Ovary (tissue), 9 donors: ENCODE measurements around the gene CPNE4. TPM values are rescaled to one million over a fixed set of nuclear protein-coding genes. Genes with fewer than 3 reads are reported as not detected.

Experiments used
- DNase-seq, 5 donors: peaks; one replicate each; pipeline ENCODE4 v3.0.0-alpha.2; 2019 to 2020
- H3K27ac ChIP-seq, 2 donors: fragments of 200-600 bp; one replicate each; pipeline versions ENCODE4 v1.5.1 to v1.8.0; 2019 to 2022
- H3K27me3 ChIP-seq: fragments of 200-600 bp; one replicate; pipeline ENCODE4 v1.8.0; 2022
- H3K36me3 ChIP-seq: fragments of 200-600 bp; sonication (generic); one replicate; pipeline ENCODE4 v1.5.1; 2019
- H3K4me1 ChIP-seq: one replicate; pipeline ENCODE4 v1.8.1; 2013; ENCODE audit warnings: mild to moderate bottlenecking, moderate library complexity; ENCODE audit not compliant: insufficient read depth
- H3K4me3 ChIP-seq: fragments of 200-600 bp; sonication (generic); one replicate; pipeline ENCODE4 v1.5.1; 2017
- H3K9me3 ChIP-seq, 2 donors: fragments of 200-600 bp in 1 of 2; sonication (generic) in 1 of 2; one replicate each; pipeline versions ENCODE4 v1.5.1 to v1.8.1; 2013 to 2019; ENCODE audit warnings: mild to moderate bottlenecking in 1 of 2, moderate library complexity in 1 of 2
- EP300 ChIP-seq: sonication (generic); formaldehyde crosslinking; IDR thresholded peaks from one replicate; pipeline ENCODE4 v1.6.1; 2017; ENCODE audit warnings: antibody characterized with exemption
- POLR2A ChIP-seq: fragments of 450-650 bp; IDR thresholded peaks from one replicate; pipeline ENCODE4 v1.6.1; 2017; ENCODE audit warnings: antibody characterized with exemption, mild to moderate bottlenecking, moderate library complexity
- WGBS, 3 donors: extraction: QIAGEN DNeasy Blood & Tissue Kit in 1 of 3; methylation state at CpG; one replicate each; pipeline versions ENCODE4 v1.1.5 to v1.1.7; 2013 to 2017; 5-methylcytosine and 5-hydroxymethylcytosine counted together
- intact Hi-C, 4 donors: fragments of 100-400 bp; cut with DNase I; formaldehyde crosslinking; loops; one replicate each; pipeline versions ENCODE4 v1.11.0 to v1.15.1; 2022 to 2023
- polyA plus RNA-seq, 2 donors: library from polyadenylated mRNA; stranded (reverse); fragments of 200-250 nt in 1 of 2; fragments of 350-450 nt in 1 of 2; fragmentation: Illumina TruSeq in 1 of 2; extraction: RNeasy Lipid Tissue Mini Kit (QIAGEN cat#74804) in 1 of 2; gene quantifications; one replicate each; pipeline ENCODE4 v1.2.3, GENCODE V29; 2013 to 2014
- total RNA-seq, 7 donors: library from RNA; depleted of rRNA in 2 of 7; stranded (reverse); fragments of >200 nt in 2 of 7; fragmentation: NEBNext Ultra II Directional in 3 of 7; extraction: Animal tissue kit (Norgen Biotek cat#: 25700) in 3 of 7; gene quantifications; one replicate each; pipeline versions ENCODE4 v1.1.0 to v1.2.4, GENCODE V29; 2016 to 2023
- TF ChIP-seq, protein P1 (sequence below), 3 donors: fragments of 450-650 bp in 2 of 3; fragments of 200-600 bp in 1 of 3; IDR thresholded peaks; one replicate each; pipeline versions ENCODE4 v1.5.1 to v1.8.0; 2016 to 2022; ENCODE audit warnings: antibody characterized with exemption in 3 of 3, mild to moderate bottlenecking in 1 of 3
- donor health status: DM: no; HTN: no; CAD: no; lungs with moderate emphysema.
- donor health status: DM: no; HTN: no; CAD: no.
- donor health status: Bipolar disorder and iron deficiency.
- donor health status: DM: yes; HTN: yes; CAD: no.
- donor health status: DM: no; HTN: no; CAD: no.
- donor health status: DM: yes; HTN: yes; CAD: no.

CPNE4 gene
- total and polyA plus RNA-seq, 9 donors: 0.11 to 0.27 (median 0.13) TPM; not detected in 6

DNA sequence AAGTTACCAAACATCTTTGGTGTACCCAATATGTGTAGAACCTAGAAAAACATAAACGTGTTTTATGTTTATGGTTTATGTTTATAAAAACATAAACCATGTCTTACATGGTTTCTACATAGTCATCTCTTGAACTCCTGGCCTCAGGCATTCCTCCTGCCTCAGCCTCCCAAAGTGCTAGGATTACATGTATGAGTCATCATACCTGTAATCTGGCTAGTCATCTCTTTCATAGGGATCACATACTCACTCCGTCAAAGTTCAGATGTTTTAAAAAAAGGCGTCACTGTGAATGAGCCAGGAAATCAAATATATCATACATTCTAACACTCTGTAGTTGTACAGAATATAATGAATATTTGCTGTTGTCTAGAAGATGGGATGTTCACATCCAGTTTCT, 178.6 kb downstream of the CPNE4 start:
- Histone ChIP-seq H3K27me3 (no peaks in the 10 kb centered on the region), H3K9me3 (no peaks in the 10 kb centered on the region), H3K27ac (no peak overlapping the region), H3K4me3 (no peak overlapping the region), H3K4me1 (no peaks in the 10 kb centered on the region), H3K36me3 (no peaks in the 10 kb centered on the region)
- WGBS, 3 donors: 75 to 89% (median 82%) methylated on average over 3 of the region's 3 CpGs
- DNase-seq: no peak
- intact Hi-C loops: no loop called here
- no peak for TF ChIP-seq POLR2A

DNA sequence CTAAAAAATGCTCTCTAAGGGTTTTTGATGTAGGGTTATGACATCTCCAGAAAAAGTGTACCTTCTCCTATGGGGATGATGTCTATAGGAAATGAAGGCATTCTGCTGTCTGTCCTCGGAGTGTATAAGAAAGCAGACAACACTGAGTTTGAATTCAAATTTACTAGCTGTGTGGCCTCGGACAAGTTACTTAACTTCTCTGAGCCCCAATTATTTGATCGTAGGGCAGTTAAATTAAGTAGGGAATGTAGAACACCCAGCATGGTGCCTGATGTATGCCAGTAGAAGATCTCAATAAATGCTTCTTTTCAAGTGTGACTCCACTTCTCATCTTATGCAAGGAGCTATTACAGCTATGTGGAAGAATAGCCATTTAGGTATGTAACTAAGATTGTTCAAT, 184.6 kb downstream of the CPNE4 start:
- Histone ChIP-seq H3K27me3 (no peaks in the 10 kb centered on the region), H3K27ac (no peak overlapping the region), H3K4me3 (no peak overlapping the region), H3K4me1 (no peaks in the 10 kb centered on the region), H3K36me3 (no peaks in the 10 kb centered on the region), H3K9me3 (no peaks in the 10 kb centered on the region)
- TF ChIP-seq POLR2A: no peak
- no peak for TF ChIP-seq EP300
- TF ChIP-seq, protein P1, sequence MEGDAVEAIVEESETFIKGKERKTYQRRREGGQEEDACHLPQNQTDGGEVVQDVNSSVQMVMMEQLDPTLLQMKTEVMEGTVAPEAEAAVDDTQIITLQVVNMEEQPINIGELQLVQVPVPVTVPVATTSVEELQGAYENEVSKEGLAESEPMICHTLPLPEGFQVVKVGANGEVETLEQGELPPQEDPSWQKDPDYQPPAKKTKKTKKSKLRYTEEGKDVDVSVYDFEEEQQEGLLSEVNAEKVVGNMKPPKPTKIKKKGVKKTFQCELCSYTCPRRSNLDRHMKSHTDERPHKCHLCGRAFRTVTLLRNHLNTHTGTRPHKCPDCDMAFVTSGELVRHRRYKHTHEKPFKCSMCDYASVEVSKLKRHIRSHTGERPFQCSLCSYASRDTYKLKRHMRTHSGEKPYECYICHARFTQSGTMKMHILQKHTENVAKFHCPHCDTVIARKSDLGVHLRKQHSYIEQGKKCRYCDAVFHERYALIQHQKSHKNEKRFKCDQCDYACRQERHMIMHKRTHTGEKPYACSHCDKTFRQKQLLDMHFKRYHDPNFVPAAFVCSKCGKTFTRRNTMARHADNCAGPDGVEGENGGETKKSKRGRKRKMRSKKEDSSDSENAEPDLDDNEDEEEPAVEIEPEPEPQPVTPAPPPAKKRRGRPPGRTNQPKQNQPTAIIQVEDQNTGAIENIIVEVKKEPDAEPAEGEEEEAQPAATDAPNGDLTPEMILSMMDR (IDR thresholded peaks at IDR 0.05): no peak
- WGBS, 3 donors: 82 to 89% (median 84%) methylated on average over 3 of the region's 3 CpGs
- no peak for DNase-seq
- intact Hi-C loops: no loop called here

DNA sequence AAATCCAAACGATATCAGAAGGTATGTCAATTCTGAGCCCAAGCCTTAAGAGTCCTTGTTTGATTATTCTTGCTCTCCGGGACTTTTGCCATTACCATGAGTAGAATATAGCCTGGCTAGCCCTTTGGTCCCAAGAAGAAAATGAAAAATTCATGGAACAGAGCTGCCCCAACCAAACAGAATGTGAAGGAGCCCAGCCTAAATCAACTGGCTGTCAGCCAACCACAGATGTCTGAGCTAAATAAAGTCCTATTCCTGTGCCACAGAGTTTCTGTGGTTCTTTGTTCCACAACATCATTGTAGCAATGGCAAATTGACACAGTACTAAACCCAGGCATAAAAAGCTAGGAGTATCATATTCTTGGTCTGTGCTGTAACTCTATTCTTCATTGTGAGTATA, 185.2 kb downstream of the CPNE4 start:
- Histone ChIP-seq H3K36me3 (no peaks in the 10 kb centered on the region), H3K27me3 (no peaks in the 10 kb centered on the region), H3K4me3 (no peak overlapping the region), H3K9me3 (no peaks in the 10 kb centered on the region), H3K4me1 (no peaks in the 10 kb centered on the region), H3K27ac (no peak overlapping the region)
- intact Hi-C loops: no loop called here
- WGBS, 3 donors: 81 to 91% (median 87%) methylated on average over 2 of the region's 2 CpGs
- TF ChIP-seq POLR2A (no peak), EP300 (no peak)
- no peak for DNase-seq

DNA sequence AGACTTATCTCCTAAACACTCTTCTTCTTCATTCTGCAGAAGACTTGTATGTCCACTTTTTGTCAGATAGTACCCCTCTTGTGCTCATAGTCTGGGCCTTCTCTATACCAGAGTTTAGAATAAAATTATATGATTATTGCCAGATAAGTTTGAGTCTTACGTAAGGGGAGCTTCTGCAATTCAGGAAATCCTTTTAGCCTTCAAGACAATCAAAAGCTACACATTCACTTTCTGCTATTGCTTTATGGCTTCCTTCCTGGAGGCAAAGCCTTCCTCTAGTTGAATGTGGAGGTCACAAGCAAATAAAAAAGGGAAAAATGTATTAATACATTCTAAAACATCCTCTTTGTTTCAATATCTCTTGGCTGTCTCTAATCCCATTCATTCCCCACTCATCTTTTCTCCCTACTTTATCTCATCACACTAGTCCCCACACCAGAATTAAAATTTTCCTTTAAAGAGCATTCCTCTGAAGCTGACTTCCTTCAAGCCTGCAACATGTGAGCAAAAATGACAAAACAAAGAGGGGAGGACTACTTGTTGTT, 186.8 kb downstream of the CPNE4 start:
- H3K36me3 ChIP-seq: no peaks in the 10 kb centered on the region
- TF ChIP-seq, protein P1 (IDR thresholded peaks at IDR 0.05): no peak
- TF ChIP-seq EP300 (no peak), POLR2A (no peak)
- 74 to 84% (median 81%) methylated on average over 1 of the region's 1 CpG for WGBS, 3 donors
- no peak overlapping the region for H3K4me3 ChIP-seq
- no peaks in the 10 kb centered on the region for H3K27me3 ChIP-seq
- no peaks in the 10 kb centered on the region for H3K9me3 ChIP-seq
- H3K4me1 ChIP-seq: no peaks in the 10 kb centered on the region
- intact Hi-C loops: no loop called here
- no peak for DNase-seq
- no peak overlapping the region for H3K27ac ChIP-seq

DNA sequence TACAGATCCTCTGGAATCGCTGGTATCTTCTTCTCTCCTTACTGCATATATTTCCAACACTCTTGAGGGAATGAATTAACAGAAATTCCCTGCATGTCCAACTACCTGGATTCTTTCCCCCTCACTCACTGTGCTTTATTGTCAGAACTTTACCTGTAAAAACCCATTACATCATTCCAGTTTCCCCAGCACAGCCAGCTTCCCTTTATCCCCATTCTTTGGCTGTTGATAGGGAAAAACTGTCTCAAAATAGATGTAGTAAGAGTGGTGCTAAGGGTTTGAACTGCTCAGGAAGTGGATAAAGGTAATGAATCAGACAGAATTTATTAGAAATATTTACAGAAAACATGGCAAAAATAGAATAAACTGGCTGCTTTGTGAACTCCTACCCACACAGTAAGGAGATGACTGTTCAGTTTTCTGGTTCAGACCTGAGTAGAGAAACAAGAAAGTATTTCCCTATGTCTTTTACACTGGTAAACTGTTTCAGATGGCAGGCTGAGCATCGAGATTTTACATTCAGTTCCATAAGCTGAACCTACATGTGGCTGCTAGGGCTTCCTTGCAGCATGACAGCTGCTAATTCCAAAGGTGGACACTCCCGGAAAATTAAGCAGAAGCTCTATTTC, 188.4 kb downstream of the CPNE4 start:
- intact Hi-C loops: no loop called here
- H3K27me3 ChIP-seq: no peaks in the 10 kb centered on the region
- no peaks in the 10 kb centered on the region for H3K36me3 ChIP-seq
- no peak overlapping the region for H3K4me3 ChIP-seq
- whole genome bisulfite sequencing, 3 donors: 21 to 80% (median 72%) methylated on average over 3 of the region's 3 CpGs
- no peak overlapping the region for H3K27ac ChIP-seq
- no peaks in the 10 kb centered on the region for H3K9me3 ChIP-seq
- TF ChIP-seq POLR2A (no peak), EP300 (no peak)
- TF ChIP-seq, protein P1 (IDR thresholded peaks at IDR 0.05): no peak
- no peaks in the 10 kb centered on the region for H3K4me1 ChIP-seq
- no peak for DNase-seq
